ENCODE data around the gene SHKBP1. TPM values are rescaled to one million over a fixed set of nuclear protein-coding genes. Genes with fewer than 3 reads are reported as not detected.
A peak's percentile ranks its signal among the peaks of the same experiment; 100 is the strongest.

Gene SHKBP1
- total RNA-seq, 1 donor from 2014 or later: 56.3 TPM

DNA sequence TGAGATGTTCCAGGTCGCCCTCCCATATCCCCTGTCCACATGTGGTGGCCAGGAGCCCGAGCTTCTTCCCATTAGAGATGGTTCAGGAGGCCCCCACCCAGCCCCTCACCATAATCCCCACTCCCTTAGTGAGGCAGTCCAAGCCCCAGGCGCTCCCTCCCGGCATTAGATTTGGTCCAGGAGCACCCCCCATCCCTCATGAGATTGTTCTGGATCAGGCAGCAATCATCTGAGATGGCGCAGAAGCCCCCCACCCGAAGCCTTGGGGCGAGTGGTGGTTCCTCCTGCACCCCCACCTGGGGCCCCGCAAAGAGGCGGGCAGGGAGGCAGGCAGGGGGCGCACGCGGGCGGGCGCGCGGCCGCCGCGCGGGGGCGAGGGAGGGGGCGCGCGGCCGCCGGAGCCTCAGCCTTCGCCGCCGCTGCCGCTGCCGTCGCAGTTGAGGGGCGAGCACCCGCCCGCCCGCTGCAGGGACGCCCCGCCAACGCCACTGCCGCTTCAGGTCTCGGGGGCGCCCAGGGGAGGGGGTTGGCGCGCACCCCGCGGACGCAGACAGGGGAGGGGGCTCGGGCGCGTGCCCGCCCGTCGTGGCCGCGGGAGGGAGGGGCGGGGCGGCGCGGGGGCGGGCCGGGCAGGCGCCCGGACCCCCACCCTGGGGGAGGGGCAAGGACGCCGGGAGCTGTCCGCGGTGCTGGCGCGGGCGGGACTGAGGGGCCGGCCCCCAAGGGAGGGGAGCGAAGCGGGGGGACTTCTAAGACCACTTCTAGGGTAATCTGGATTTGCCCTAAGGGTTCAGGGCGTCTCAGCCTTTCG, 46.4 kb upstream of the SHKBP1 start:
- peak overlapping the region; percentile 55 for H3K27ac Mint-ChIP-seq (ENCODE audit: unreplicated experiment)
- no peaks in the 10 kb centered on the region for H3K36me3 ChIP-seq (ENCODE audit: insufficient read depth, low read length)
- no peak overlapping the region for H2AFZ ChIP-seq (ENCODE audit: low read depth, low read length)
- H3K9me3 Mint-ChIP-seq (ENCODE audit: unreplicated experiment): peaks cover 3% of the 10 kb centered on the region
- peaks cover 50% of the 10 kb centered on the region for H3K27me3 Mint-ChIP-seq (ENCODE audit: low read depth, unreplicated experiment)
- H3K4me2 ChIP-seq (ENCODE audit: low read length): peak overlapping the region; percentile 79
- H3K27me3 ChIP-seq (ENCODE audit: insufficient read depth, low read length): no peaks in the 10 kb centered on the region
- FAIRE-seq (no peak), DNase-seq (ENCODE audit: low read depth) (no peak)
- peaks cover 5% of the 10 kb centered on the region for H3K4me1 ChIP-seq (ENCODE audit: insufficient read depth, low read length)
- H3K36me3 Mint-ChIP-seq (ENCODE audit: low read depth, unreplicated experiment): no peaks in the 10 kb centered on the region
- no peaks in the 10 kb centered on the region for H4K20me1 ChIP-seq (ENCODE audit: insufficient read depth, low read length)
- TF ChIP-seq, protein P1, sequence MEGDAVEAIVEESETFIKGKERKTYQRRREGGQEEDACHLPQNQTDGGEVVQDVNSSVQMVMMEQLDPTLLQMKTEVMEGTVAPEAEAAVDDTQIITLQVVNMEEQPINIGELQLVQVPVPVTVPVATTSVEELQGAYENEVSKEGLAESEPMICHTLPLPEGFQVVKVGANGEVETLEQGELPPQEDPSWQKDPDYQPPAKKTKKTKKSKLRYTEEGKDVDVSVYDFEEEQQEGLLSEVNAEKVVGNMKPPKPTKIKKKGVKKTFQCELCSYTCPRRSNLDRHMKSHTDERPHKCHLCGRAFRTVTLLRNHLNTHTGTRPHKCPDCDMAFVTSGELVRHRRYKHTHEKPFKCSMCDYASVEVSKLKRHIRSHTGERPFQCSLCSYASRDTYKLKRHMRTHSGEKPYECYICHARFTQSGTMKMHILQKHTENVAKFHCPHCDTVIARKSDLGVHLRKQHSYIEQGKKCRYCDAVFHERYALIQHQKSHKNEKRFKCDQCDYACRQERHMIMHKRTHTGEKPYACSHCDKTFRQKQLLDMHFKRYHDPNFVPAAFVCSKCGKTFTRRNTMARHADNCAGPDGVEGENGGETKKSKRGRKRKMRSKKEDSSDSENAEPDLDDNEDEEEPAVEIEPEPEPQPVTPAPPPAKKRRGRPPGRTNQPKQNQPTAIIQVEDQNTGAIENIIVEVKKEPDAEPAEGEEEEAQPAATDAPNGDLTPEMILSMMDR (IDR thresholded peaks at IDR 0.05; ENCODE audit: insufficient read depth, low read depth, low read length): no peak
- TF ChIP-seq EZH2 (IDR thresholded peaks at IDR 0.05; ENCODE audit: insufficient read depth, low read length): peak; percentile 38
- no peaks in the 10 kb centered on the region for H3K79me2 ChIP-seq (ENCODE audit: insufficient read depth, low read length)
- no peaks in the 10 kb centered on the region for H3K9me3 ChIP-seq (ENCODE audit: insufficient read depth, low read depth, low read length)
- H3K9ac ChIP-seq (ENCODE audit: low read length): no peak overlapping the region
- H3K4me1 Mint-ChIP-seq (ENCODE audit: low read depth, unreplicated experiment): no peaks in the 10 kb centered on the region
- H3K27ac ChIP-seq (ENCODE audit: low read depth, low read length): no peak overlapping the region
- H3K4me3 ChIP-seq (ENCODE audit: insufficient read depth, low read depth, low read length): no peak overlapping the region
- H3K4me3 Mint-ChIP-seq (ENCODE audit: unreplicated experiment): peak overlapping the region; percentile 79

DNA sequence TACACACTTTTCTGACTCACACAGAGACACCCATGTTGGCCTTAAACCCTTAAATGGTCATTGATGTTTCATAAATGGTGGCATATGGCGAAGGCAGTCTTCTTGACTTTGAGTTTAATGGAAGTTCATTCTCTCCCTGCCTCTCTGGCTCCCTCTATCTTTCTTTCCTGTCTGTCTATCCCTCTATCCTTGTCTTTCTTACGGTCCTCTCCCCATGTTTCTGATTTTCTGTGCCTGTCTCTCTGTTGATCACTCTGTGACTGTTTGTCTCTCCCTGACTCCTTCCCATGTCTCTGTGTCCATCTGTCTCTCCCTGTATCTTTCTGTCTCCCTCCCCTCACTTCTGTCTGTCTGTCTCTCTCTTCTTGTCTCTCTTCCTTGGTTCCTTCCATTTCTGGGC, 43.2 kb upstream of the SHKBP1 start:
- Histone ChIP-seq H4K20me1 (ENCODE audit: insufficient read depth, low read length) (no peaks in the 10 kb centered on the region), H3K27me3 (ENCODE audit: insufficient read depth, low read length) (no peaks in the 10 kb centered on the region), H3K36me3 (ENCODE audit: insufficient read depth, low read length) (no peaks in the 10 kb centered on the region), H3K4me2 (ENCODE audit: low read length) (no peak overlapping the region), H3K27ac (ENCODE audit: low read depth, low read length) (no peak overlapping the region), H3K4me3 (ENCODE audit: insufficient read depth, low read depth, low read length) (no peak overlapping the region), H3K9ac (ENCODE audit: low read length) (no peak overlapping the region), H3K9me3 (ENCODE audit: insufficient read depth, low read depth, low read length) (no peaks in the 10 kb centered on the region), H3K79me2 (ENCODE audit: insufficient read depth, low read length) (no peaks in the 10 kb centered on the region), H3K4me1 (ENCODE audit: insufficient read depth, low read length) (peaks cover 5% of the 10 kb centered on the region), H2AFZ (ENCODE audit: low read depth, low read length) (no peak overlapping the region)
- peaks cover 46% of the 10 kb centered on the region for H3K27me3 Mint-ChIP-seq (ENCODE audit: low read depth, unreplicated experiment)
- H3K9me3 Mint-ChIP-seq (ENCODE audit: unreplicated experiment): no peaks in the 10 kb centered on the region
- FAIRE-seq (no peak), DNase-seq (ENCODE audit: low read depth) (no peak)
- H3K27ac Mint-ChIP-seq (ENCODE audit: unreplicated experiment): no peak overlapping the region
- no peaks in the 10 kb centered on the region for H3K4me1 Mint-ChIP-seq (ENCODE audit: low read depth, unreplicated experiment)
- H3K4me3 Mint-ChIP-seq (ENCODE audit: unreplicated experiment): no peak overlapping the region
- TF ChIP-seq EZH2 (IDR thresholded peaks at IDR 0.05; ENCODE audit: insufficient read depth, low read length): no peak
- TF ChIP-seq, protein P1 (IDR thresholded peaks at IDR 0.05; ENCODE audit: insufficient read depth, low read depth, low read length): peak; percentile 6
- no peaks in the 10 kb centered on the region for H3K36me3 Mint-ChIP-seq (ENCODE audit: low read depth, unreplicated experiment)

DNA sequence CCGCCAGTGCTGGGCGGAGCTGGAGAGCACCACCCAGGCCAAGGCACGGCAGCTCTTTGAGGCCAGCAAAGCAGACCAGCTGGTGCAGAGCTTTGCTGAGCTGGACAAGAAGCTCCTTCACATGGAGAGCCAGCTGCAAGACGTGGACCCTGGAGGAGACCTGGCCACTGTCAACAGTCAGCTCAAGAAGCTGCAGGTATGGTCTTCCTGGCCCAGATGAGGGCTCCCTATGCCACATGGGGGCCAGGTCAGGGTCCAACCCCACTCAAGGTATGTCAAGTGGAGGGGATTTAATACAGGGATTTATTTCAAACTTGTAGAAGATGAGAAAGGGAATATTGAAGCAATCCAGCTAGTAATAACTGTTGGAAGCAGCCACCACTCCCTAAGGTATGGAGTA, 42.5 kb upstream of the SHKBP1 start:
- H3K27ac ChIP-seq (ENCODE audit: low read depth, low read length): no peak overlapping the region
- Mint-ChIP-seq H3K4me1 (ENCODE audit: low read depth, unreplicated experiment) (no peaks in the 10 kb centered on the region), H3K36me3 (ENCODE audit: low read depth, unreplicated experiment) (no peaks in the 10 kb centered on the region), H3K4me3 (ENCODE audit: unreplicated experiment) (no peak overlapping the region), H3K27ac (ENCODE audit: unreplicated experiment) (no peak overlapping the region), H3K27me3 (ENCODE audit: low read depth, unreplicated experiment) (peaks cover 46% of the 10 kb centered on the region), H3K9me3 (ENCODE audit: unreplicated experiment) (no peaks in the 10 kb centered on the region)
- H3K9ac ChIP-seq (ENCODE audit: low read length): no peak overlapping the region
- no peak overlapping the region for H3K4me2 ChIP-seq (ENCODE audit: low read length)
- H3K9me3 ChIP-seq (ENCODE audit: insufficient read depth, low read depth, low read length): no peaks in the 10 kb centered on the region
- H4K20me1 ChIP-seq (ENCODE audit: insufficient read depth, low read length): no peaks in the 10 kb centered on the region
- H2AFZ ChIP-seq (ENCODE audit: low read depth, low read length): no peak overlapping the region
- FAIRE-seq: no peak
- no peak for DNase-seq (ENCODE audit: low read depth)
- H3K4me1 ChIP-seq (ENCODE audit: insufficient read depth, low read length): peaks cover 5% of the 10 kb centered on the region
- no peaks in the 10 kb centered on the region for H3K79me2 ChIP-seq (ENCODE audit: insufficient read depth, low read length)
- H3K27me3 ChIP-seq (ENCODE audit: insufficient read depth, low read length): no peaks in the 10 kb centered on the region
- TF ChIP-seq EZH2 (IDR thresholded peaks at IDR 0.05; ENCODE audit: insufficient read depth, low read length): no peak
- TF ChIP-seq, protein P1 (IDR thresholded peaks at IDR 0.05; ENCODE audit: insufficient read depth, low read depth, low read length): no peak
- H3K36me3 ChIP-seq (ENCODE audit: insufficient read depth, low read length): no peaks in the 10 kb centered on the region
- no peak overlapping the region for H3K4me3 ChIP-seq (ENCODE audit: insufficient read depth, low read depth, low read length)

Data from astrocyte (in vitro differentiated cells and primary cell).